ENCODE results near the gene SCEL.
"Not testable (repeated sequence)": the region's sequence is repeated elsewhere in the genome, so short reads cannot be mapped to it uniquely, and the experiment has no call there.

The SCEL gene

DNA sequence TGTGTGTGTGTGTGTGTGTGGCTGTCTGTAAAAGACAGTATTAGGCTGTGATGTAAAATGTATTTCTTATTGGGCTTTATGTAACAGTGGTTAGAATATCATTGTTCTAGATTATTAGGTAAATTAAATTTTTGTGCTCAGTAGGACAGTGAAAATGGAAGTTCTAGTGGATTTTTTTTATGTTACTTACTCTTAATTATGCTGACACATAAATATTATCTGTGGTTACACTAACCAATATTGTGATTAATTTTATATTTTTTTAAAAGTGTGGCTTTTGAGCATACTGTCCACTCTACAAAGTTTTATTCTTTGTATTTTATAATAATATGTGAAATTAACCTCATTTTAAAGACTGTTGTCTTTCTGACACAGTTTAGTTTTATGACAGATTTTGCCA lies 80.5 kb downstream of the SCEL start:
- DNase-seq: no peak
- intact Hi-C loops (cut with DNase I): no loop called here

DNA sequence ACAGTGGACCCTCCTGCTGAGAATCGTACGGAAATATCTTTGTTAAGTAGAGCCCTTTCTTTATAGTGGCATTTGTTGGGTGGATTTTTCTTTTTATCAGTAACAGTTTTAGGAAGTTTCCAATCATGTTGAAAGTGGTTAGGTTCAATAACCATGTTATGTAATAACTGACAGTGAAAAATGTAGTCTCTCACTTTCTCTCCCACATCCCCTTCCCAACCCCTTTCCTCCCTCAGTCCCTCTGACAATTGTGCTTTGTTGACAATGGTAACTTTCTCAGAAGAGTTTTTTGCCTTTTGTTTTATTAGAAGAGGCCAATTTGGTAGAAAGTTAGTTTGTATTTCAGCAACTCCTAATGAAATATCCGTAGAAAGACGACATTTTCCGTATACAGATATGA lies 84.1 kb downstream of the SCEL start:
- intact Hi-C loops (cut with DNase I): no loop called here

DNA sequence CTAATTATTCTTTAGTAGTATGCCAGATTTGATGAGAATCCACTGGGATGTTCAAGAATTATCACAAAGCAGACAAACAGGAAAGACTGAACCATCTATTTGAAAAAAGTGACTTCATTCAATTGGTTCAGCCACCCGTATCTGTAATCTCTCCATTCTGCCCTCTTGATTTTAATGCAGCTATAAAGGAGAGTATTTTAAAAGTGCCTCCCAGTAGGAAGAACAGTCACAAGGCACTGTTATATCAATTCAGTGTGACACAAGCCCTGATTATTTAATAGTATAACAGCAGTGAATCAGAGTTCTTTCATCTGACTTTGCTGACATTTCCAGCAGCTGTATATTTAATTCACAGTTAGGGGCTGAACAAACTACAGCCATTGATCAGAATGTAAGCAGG lies 84.6 kb downstream of the SCEL start:
- intact Hi-C loops (cut with DNase I): no loop called here
- no peak for DNase-seq

More for the DNA sequence above, 84.1 kb downstream of the SCEL start:
- no peak for DNase-seq

DNA sequence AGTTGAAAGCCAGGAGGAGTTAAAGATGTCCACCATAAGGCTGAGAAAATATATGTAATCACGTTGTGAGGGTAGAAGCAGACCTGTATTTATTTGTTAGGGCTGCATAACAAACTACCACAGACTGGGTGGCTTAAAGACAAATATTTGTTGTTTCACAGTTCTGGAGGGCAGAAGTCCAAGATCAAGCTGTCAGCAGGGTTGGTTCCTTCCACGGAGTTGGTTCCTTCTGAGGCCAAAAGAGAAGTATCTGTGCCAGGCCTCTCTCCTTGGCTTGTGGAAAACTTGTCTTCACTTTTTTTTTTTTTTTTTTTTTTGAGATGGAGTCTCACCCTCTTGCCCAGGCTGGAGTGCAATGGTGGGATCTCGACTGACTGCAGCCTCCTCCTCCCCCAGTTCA lies 88.3 kb downstream of the SCEL start:
- no peak for DNase-seq
- intact Hi-C loops (cut with DNase I): no loop called here

DNA sequence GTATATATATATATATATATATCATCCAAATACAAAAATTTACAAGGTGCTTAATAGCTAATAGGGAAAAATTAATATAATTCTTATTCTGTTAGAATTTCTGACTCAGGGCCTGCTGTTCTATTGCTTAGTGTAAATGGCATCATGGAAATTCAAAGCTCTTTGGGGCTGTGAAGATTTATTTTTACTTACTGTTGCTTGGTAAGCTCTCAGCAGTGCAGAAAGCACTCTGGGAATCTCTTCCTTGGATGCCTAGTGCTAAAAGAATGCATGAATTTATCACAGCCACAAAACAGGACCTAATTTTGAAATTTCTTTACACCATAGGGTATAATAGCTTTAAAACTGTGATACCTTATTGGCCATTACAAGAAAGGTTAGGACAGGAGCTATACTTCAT lies 92.7 kb downstream of the SCEL start:
- intact Hi-C loops (cut with DNase I): no loop called here
- no peak for DNase-seq

DNA sequence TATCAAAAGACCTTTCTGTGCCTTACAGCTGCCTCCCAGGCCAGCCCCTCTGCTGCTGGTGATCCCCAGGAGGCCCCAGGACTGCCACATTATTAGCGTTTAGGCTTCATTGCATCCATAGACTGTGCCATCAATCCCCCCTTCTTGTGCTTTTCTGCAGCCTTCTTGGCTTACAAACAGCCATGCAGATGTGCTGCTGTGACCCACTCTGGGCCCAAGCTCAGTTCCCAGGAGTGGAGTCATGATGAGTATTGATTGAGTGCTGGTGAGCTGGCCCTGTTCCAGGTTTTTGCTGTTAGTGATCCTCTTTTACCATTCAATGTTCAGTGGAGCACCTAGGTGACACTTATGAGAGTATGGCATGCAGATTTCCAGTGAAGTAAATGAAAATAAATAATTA lies 102.1 kb downstream of the SCEL start:
- peak in 2 of 42 donors; percentile 26 to 48 for DNase-seq
- intact Hi-C loops (cut with DNase I): no loop called here

DNA sequence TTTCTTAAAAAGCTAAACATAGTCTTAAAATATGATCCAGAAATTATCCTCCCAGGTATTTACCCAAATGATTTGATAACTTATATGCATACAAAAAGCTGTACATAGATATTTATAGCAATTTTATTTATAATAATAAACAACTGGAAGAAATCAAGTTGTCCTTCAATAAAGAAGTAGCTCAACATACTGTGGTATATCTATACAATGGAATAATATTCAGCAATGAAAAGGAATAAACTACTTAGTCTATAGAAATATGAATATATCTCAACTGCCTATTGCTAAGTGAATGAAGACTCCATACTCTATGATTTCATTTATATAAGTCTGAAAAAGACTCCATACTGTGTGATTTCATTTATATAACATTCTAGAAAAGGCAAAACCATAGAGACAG lies 114.9 kb downstream of the SCEL start:
- intact Hi-C loops (cut with DNase I): no loop called here
- DNase-seq: no peak

DNA sequence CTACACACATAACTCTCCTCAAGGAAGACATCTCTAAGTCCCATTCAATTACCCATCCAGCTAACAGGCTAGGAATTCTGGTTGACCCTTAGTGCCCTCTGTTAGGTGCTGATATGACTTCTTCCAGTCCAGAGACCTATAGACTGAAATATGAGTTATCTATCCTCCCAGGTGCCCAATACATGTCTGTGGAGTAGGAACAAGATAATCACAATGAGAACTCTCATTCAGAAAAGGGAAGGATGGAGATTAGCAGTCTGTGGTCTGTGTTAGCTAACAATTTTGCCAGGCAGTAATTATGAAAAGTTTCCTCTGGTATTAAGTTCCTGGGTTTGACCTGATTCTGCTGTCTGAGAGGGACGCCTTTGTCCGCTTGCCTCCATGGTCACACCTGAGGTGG lies 117.8 kb downstream of the SCEL start:
- intact Hi-C loops (cut with DNase I): no loop called here
- no peak for DNase-seq

DNA sequence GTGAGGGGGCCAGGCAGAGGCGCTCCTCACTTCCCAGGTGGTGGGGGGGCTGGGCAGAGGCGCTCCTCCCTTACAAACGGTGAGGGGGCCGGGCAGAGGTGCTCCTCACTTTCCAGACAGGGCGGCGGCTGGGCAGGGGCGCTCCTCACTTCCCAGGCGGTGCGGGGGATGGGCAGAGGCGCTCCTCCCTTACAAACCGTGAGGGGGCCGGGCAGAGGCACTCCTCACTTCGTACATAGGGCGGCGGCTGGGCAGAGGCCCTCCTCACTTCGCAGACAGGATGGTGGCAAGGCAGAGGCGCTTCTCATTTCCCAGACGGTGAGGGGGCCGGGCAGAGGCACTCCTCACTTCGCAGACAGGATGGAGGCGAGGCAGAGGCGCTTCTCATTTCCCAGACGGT lies 124.5 kb downstream of the SCEL start:
- DNase-seq; intact Hi-C loops (cut with DNase I): not testable (repeated sequence)

DNA sequence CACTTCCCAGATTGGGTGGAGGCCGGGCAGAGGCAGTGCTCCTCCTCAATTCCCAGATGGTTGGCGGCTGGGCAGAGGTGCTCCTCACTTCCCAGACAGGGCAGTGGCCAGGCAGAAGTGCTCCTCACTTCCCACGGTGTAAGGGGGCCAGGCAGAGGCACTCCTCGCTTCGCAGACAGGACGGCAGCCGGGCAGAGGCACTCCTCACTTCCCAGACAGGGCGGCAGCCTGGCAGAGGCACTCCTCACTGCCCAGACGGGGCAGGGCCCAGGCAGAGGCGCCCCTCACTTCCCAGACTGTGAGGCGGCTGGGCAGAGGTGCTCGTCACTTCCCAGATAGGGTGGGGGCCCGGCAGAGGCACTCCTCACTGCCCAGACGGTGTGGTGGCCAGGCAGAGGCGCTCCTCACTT lies 125.3 kb downstream of the SCEL start:
- intact Hi-C loops (cut with DNase I): no loop called here
- no peak for DNase-seq

DNA sequence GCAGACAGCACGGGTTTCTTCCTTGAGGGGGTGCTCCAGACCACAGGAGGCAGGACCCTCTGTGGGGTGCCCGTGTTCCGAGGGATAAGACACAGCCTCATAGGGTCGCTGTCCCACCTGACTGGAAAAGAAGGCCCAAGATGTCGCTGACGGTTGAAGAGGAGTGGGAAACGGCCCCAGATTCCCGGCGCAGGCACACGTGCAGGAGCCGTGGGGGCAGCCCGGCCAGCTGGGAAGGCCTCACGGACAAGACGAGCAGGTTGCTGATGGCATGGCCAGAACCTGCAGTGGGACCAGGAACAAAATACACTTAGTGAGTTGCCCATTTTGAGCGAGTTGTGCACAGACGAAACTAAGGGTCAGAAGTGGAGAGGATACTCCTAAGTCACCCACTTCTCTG lies 126.8 kb downstream of the SCEL start:
- DNase-seq; intact Hi-C loops (cut with DNase I): not testable (repeated sequence)

DNA sequence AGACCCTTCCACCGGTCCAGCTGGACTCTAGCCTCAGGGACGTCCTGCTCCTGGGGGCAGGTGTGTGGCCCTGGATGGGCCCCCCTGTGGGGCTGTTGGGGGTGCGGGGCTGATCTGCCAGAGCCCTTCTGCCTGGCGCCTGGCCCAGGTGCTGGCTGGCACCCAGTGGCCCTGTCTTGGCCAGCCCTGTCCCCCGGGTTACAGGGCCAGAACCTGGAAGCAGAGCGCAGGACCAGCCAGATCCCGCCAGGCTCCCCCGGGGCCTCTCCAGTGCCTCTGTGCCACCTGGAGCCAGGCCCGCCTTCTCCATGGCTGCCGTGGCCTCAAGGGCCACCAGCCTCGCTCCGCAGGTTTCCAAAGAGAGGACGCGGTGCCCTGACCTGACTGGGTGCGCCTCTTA lies 127.3 kb downstream of the SCEL start:
- DNase-seq; intact Hi-C loops (cut with DNase I): not testable (repeated sequence)

DNA sequence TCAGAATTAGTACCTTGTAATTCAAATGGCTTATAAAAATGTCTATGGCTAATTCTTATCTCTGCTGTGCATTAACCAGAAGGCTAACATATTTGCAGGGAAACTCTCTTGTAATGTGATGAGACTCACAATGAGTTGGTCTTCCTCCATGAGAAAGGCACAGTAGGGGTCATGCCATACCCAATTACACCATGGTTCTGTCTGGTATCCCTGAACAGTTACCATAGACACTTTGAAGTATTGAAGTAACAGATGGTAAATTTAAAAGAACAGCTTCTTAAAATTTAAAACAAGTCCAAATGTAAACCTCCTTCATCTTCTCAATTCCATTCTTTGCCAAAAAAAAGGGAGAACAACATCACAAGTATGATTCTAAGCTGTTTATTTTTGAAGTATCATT lies 139.3 kb downstream of the SCEL start:
- DNase-seq: no peak
- intact Hi-C loops (cut with DNase I): no loop called here

DNA sequence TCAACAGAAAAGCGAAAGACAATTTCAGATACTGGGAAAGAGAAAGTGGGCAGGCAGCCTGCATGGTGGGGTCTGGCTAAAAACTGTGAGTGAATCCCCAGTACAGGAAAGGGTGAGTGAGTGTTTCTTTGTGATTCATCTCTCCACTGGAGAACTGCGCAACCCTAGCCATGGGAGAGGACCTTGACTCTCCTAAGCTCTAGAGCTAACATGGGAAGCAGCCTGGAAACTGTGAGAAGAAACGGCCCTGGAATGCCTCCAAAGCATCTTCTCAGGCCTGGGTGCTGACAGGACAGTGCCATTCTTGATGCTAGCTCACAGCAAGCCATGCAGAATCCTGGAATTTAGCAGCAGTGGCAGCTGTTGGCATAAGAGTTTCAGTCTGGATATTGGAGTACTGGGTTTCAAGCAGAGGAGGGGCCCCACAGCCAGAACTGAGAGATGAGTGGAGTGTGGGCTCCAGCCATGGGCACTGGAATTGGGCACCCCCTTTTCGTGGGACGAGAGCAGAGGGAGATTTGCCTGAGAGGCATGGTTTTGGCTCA lies 143.3 kb downstream of the SCEL start:
- intact Hi-C loops (cut with DNase I): no loop called here
- peak in 1 of 42 donors; percentile 20 for DNase-seq

DNA sequence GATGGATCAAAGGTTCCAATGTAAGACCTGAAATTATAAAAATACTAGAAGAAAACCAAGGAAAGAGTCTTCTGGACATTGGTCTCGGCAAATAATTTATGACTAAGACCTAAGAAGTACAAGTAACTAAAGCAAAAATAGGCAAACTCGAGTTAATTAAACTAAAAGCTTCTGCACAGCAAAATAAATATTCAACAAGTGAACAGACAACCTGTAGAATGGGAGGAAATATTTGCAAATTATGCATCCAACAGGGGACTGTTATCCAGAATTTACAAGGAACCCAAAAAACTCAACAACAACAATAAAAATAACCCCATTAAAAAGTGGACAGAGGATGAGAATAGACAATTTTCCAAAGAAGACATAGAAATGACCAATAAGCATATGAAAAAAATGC lies 152.3 kb downstream of the SCEL start:
- DNase-seq: no peak
- intact Hi-C loops (cut with DNase I): no loop called here

DNA sequence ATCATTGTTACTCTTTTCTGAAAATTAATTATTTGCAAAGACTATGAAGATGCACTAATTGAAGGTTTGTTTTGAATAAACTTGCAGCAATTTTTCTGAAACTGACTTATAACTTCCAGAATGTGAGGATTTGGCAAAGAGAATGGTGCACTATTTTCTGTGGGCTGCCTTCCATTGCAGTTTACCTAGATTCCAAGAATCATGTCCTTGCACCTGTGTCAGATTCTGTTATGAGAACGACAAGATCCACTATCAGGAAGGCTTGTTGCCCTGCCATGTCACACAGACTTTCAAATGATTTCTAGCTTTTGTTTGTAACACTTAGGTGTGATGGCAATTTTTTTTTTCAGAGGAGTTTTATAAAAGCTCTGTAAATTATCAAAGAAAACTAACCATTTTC lies 156.4 kb downstream of the SCEL start:
- intact Hi-C loops (cut with DNase I): loop anchor here (10.0 kb wide), 2 partner anchors 47 to 367 kb away; partner anchors contain the start of gene MYCBP2
- DNase-seq: no peak

DNA sequence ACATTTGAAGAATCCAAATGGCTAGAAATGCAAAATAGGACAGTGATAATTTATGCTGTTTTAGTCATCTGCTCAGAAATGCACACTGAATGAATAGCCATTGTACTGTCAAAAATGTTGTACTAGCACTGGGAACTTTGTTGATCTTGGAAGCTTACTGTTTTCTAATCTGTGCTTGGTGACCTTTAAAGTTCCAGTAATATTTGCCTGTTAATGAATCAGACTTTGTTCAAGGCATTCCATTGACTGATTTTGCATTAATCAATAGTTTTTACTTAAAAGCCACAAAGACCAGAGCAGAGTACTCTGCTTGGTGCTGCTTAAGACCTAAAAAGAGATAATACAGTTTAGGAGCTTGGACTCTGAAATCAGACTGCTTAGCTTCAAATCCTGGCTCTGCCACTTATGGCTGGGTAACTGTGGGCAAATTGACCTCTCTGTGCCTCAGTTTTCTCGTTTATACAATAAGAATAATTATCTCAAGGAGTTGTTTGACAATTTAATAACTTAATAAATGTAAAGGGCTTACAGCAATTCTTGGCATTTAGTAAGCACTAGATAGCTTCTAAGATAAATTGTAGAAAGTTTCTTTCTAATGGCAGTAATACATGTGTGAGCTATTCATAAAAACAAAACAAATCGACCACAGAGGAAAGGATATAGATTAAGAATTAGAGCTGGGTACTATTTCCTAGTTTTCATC lies 157.4 kb downstream of the SCEL start:
- DNase-seq: peak in 1 of 42 donors; percentile 28
- intact Hi-C loops (cut with DNase I): loop anchor here (10.0 kb wide), 2 partner anchors 48 to 368 kb away; partner anchors contain the start of gene MYCBP2

DNA sequence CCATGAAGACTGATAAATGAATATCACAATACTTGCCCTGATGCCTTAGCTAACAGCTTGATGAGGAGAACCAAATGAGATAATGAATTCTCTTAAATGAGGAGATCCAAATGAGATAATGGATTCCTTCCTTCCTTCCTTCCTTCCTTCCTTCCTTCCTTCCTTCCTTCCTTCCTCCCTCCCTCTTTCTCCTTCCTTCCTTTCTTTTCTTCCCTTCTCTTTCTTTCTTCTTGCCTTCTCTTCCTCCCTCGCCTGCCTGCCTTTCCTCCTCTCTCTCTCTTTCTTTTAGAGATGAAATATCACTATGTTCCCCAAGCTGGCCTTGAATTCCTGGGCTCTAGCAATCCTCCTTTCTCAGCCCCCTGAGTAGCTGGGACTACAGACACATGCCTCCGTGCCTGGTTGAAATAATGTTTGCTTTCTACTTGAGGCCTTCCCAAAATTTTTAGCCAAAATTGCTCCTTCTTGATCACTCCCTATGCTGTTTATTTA lies 158.0 kb downstream of the SCEL start:
- DNase-seq: no peak
- intact Hi-C loops (cut with DNase I): loop anchor here (10.0 kb wide), 2 partner anchors 49 to 369 kb away; partner anchors contain the start of gene MYCBP2

All from head of caudate nucleus (tissue), 42 donors.